GM18505 (cell line): Measurements from ENCODE around the gene UIMC1.
"Not testable (repeated sequence)": the region's sequence is repeated elsewhere in the genome, so short reads cannot be mapped to it uniquely, and the experiment has no call there.

Experiments
- ATAC-seq: cut with Tn5 transposase; IDR thresholded peaks from one replicate; pipeline ENCODE4 v1.9.1; 2021; ENCODE audit not compliant: unreplicated experiment
- POLR2A ChIP-seq: IDR thresholded peaks from 4 replicates; pipeline ENCODE4 v1.6.1; 2011; ENCODE audit warnings: borderline replicate concordance; ENCODE audit not compliant: insufficient read depth, insufficient read length; ENCODE audit errors: extremely low read depth

UIMC1 gene

GRCh38 chr5:176876506-176877431, 129.8 kb downstream of the UIMC1 start:
- TF ChIP-seq POLR2A, result no peak
- no peak for ATAC-seq

- ATAC-seq, result no peak
- TF ChIP-seq POLR2A, result no peak
Observed at GRCh38 chr5:176875783-176876505, 130.6 kb downstream of the UIMC1 start.

GRCh38 chr5:176875014-176875550, 131.5 kb downstream of the UIMC1 start:
- TF ChIP-seq POLR2A, result no peak

GRCh38 chr5:176874198-176874780, 132.3 kb downstream of the UIMC1 start:
- TF ChIP-seq POLR2A, result no peak
- no peak for ATAC-seq

More at GRCh38 chr5:176875014-176875550, 131.5 kb downstream of the UIMC1 start:
- ATAC-seq, result no peak

- TF ChIP-seq POLR2A, result no peak
- no peak for ATAC-seq
Observed at GRCh38 chr5:176873541-176874172, 132.9 kb downstream of the UIMC1 start.

GRCh38 chr5:176873011-176873410, 133.6 kb downstream of the UIMC1 start:
- not testable (repeated sequence) for ATAC-seq

GRCh38 chr5:176872586-176872985, 134.0 kb downstream of the UIMC1 start:
- not testable (repeated sequence) for ATAC-seq

GRCh38 chr5:176870644-176871043, 135.9 kb downstream of the UIMC1 start:
- not testable (repeated sequence) for ATAC-seq

- TF ChIP-seq POLR2A, result no peak
- ATAC-seq, result no peak
Observed at GRCh38 chr5:176870110-176870591, 136.4 kb downstream of the UIMC1 start.

- ATAC-seq, result no peak
- TF ChIP-seq POLR2A, result no peak
Observed at GRCh38 chr5:176869501-176870109, 137.0 kb downstream of the UIMC1 start.

GRCh38 chr5:176868731-176869130, 137.8 kb downstream of the UIMC1 start:
- ATAC-seq, result no peak
- TF ChIP-seq POLR2A, result no peak

- ATAC-seq, result no peak
- TF ChIP-seq POLR2A, result no peak
Observed at GRCh38 chr5:176868126-176868525, 138.5 kb downstream of the UIMC1 start.
